WERI-Rb-1 (cell line): ENCODE measurements around the gene GFOD1.

ENCODE experiments used
- DNase-seq: peaks from one replicate; pipeline ENCODE4 v3.0.0-alpha.2; 2020
- H3K27ac ChIP-seq: fragments of 250-450 bp; sonication (Bioruptor Pico); 2 replicates; pipeline ENCODE4 v1.5.1; 2020; ENCODE audit warnings: mild to moderate bottlenecking, moderate library complexity
- H3K27me3 ChIP-seq: fragments of 250-450 bp; sonication (Bioruptor Pico); 2 replicates; pipeline ENCODE4 v1.5.1; 2021; ENCODE audit warnings: mild to moderate bottlenecking, low read depth, moderate library complexity; ENCODE audit not compliant: insufficient read depth, severe bottlenecking
- H3K36me3 ChIP-seq: fragments of 250-450 bp; sonication (Bioruptor Pico); 2 replicates; pipeline ENCODE4 v1.5.1; 2020; ENCODE audit warnings: mild to moderate bottlenecking, moderate library complexity
- H3K4me3 ChIP-seq: 2 replicates; pipeline ENCODE4 v1.5.1; 2011; ENCODE audit warnings: low read depth, mild to moderate bottlenecking, control low read depth, low read length
- H3K9me3 ChIP-seq: fragments of 250-450 bp; sonication (Bioruptor Pico); 2 replicates; pipeline ENCODE4 v1.5.1; 2021; ENCODE audit warnings: mild to moderate bottlenecking, moderate library complexity; ENCODE audit not compliant: severe bottlenecking
- TF ChIP-seq, protein P1 (sequence below): IDR thresholded peaks from 2 replicates; pipeline ENCODE4 v1.5.1; 2011; ENCODE audit warnings: low read depth, mild to moderate bottlenecking, control low read depth, inconsistent platforms, low read length

GFOD1 gene

DNA sequence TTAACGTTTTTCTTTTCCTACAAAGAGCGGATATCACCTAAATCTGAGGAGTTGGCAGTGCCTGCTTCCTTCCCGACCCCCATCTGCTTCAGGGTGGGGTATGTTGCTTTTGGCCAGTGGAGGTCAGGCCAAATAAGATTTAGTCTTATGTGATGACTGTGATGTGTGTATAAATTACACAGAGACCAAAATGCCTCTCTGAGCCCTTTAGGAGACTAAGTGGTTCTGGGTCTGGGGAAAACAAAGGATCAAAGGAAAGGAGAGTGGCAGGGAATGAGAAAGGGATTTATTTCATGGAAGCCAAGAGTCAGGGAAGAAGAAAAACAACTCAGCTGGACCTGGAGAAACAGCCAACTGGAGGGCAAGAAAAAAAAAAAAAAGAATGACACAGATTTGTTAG, 120.0 kb downstream of the GFOD1 start:
- TF ChIP-seq, protein P1, sequence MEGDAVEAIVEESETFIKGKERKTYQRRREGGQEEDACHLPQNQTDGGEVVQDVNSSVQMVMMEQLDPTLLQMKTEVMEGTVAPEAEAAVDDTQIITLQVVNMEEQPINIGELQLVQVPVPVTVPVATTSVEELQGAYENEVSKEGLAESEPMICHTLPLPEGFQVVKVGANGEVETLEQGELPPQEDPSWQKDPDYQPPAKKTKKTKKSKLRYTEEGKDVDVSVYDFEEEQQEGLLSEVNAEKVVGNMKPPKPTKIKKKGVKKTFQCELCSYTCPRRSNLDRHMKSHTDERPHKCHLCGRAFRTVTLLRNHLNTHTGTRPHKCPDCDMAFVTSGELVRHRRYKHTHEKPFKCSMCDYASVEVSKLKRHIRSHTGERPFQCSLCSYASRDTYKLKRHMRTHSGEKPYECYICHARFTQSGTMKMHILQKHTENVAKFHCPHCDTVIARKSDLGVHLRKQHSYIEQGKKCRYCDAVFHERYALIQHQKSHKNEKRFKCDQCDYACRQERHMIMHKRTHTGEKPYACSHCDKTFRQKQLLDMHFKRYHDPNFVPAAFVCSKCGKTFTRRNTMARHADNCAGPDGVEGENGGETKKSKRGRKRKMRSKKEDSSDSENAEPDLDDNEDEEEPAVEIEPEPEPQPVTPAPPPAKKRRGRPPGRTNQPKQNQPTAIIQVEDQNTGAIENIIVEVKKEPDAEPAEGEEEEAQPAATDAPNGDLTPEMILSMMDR: no peak
- no peak for DNase-seq
- no peaks in the 10 kb centered on the region for H3K27me3 ChIP-seq
- H3K27ac ChIP-seq: no peak overlapping the region
- no peak overlapping the region for H3K4me3 ChIP-seq
- peaks cover 19% of the 10 kb centered on the region for H3K36me3 ChIP-seq
- no peaks in the 10 kb centered on the region for H3K9me3 ChIP-seq

DNA sequence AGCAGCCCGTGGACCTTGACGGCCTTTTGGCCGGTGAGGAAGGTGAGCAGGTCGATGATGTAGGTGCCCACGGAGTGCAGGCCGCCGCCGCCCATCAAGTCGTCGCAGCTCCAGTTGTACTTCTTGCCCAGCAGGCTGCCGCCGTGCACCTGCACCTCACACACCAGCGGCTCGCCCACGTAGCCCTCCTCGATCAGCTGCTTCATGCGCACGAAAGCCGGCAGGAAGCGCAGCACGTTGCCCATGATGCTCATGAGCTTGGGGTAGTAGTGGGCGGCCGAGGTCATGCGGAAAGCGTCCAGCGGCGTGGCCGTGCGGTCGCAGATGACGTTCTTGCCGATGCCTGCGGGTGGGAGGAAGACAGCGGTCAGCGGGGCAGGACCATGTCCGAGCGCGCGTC, 122.1 kb downstream of the GFOD1 start:
- Histone ChIP-seq H3K36me3 (peaks cover 19% of the 10 kb centered on the region), H3K4me3 (no peak overlapping the region), H3K27me3 (no peaks in the 10 kb centered on the region), H3K27ac (no peak overlapping the region), H3K9me3 (no peaks in the 10 kb centered on the region)
- TF ChIP-seq, protein P1: no peak
- no peak for DNase-seq

DNA sequence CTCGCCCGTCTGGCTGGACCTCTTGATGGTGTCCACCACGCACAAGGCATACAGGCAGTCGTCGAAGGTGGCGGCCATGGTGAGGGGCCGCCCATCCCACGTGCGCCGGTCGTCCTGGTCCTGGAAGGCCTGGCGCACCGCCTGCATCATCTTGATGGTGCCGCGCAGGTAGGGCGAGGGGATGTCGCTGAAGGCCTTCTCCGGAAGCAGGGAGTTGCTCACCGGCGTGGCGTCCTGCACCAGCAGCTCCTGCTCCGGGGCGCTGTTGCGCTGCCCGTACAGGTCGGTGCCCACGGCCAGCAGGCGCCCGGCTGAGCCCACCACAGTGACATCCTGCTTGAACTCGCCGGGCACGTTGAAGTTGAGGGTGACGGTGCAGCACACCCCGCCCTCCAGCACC, 122.6 kb downstream of the GFOD1 start:
- TF ChIP-seq, protein P1: no peak
- H3K9me3 ChIP-seq: no peaks in the 10 kb centered on the region

DNA sequence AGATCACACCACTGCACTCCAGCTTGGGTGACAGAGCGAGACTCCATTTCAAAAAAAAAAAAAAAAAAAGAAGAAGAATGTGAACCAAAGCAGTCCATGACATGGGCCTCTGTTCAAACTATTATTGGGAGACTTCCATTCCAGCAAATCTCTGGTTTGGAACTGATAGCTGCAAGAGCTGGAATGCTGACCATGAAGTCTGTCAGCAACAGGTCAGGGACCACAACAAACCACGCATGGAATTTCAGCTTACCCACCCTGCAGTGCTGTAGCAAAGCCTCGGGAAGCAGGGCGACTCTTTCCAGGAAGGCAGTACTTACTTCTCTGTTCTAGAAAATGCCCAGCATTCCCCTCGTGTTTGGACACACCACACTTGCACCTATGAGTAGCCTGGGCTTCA, 125.0 kb downstream of the GFOD1 start:
- DNase-seq: no peak
- TF ChIP-seq, protein P1: no peak
- H3K4me3 ChIP-seq: no peak overlapping the region
- no peaks in the 10 kb centered on the region for H3K9me3 ChIP-seq
- H3K36me3 ChIP-seq: peaks cover 19% of the 10 kb centered on the region
- no peak overlapping the region for H3K27ac ChIP-seq
- no peaks in the 10 kb centered on the region for H3K27me3 ChIP-seq

More for the DNA sequence above, 122.6 kb downstream of the GFOD1 start:
- peaks cover 19% of the 10 kb centered on the region for H3K36me3 ChIP-seq
- no peak overlapping the region for H3K4me3 ChIP-seq
- no peak overlapping the region for H3K27ac ChIP-seq
- no peaks in the 10 kb centered on the region for H3K27me3 ChIP-seq
- no peak for DNase-seq

DNA sequence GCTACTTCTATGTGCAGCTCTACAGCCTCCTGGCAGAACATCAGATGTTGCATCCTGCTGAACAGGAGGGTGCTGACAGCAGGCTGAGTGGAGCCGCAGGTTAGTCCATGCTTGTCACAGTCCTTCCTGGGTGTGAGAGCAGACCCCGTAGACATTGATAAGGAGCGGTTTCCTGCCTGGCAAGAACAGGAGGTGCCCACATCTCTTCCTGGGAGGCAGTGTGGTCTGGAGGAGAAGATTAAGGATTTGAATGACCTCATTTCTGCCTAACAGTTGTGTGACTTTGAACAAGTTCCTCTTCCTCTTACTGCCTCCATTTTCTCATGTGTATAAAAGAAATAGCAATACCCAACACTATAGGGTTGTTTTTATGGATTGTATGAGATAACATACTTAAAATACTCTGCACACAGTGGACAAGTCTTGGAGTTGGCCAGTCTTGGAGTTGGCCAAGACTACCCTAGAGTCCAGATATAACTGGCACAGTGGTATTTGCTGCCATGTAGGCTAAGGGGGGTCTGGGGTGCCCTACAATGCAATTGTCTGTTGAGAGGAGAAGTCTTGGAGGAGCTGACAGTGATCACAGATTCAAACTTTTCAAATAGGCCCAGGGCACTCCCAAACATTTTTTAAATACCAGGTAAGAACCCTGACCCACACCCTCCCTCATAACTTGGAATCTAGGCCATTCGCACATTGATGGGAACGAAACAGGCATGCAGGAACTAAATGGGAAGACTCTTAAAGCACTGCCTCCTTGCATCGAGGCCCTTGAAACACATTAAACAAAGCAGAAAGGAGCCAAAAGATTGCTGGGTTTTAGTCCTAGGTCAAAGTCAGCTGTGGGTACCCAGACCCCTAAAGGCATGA, 126.5 kb downstream of the GFOD1 start:
- H3K36me3 ChIP-seq: peaks cover 19% of the 10 kb centered on the region
- no peaks in the 10 kb centered on the region for H3K9me3 ChIP-seq
- H3K4me3 ChIP-seq: no peak overlapping the region
- TF ChIP-seq, protein P1: no peak
- no peaks in the 10 kb centered on the region for H3K27me3 ChIP-seq
- DNase-seq: no peak
- H3K27ac ChIP-seq: no peak overlapping the region
